ENCODE results near the gene RFC5.

GRCh38 chr12:118038137-118038536 is 21.6 kb downstream of the RFC5 start:
- TF ChIP-seq REST (IDR thresholded peaks at IDR 0.05; ENCODE audit: insufficient read depth in 1 of 2, low read depth in 2 of 2, low read length in 2 of 2) (no peak), POLR2AphosphoS5 (IDR thresholded peaks at IDR 0.05; ENCODE audit: low read depth, low read length) (no peak), FOXP2 (optimal IDR thresholded peaks at IDR 0.05; ENCODE audit: borderline replicate concordance, extremely low read depth, extremely low read length, insufficient read depth) (no peak)
